Neural progenitor cell (in vitro differentiated cells): Measurements from ENCODE around the gene TRNT1. TPM values are rescaled to one million over a fixed set of nuclear protein-coding genes. Genes with fewer than 3 reads are reported as not detected.

Experiments used
- DNase-seq: peaks from one replicate; pipeline ENCODE4 v3.0.0-alpha.2; 2016; ENCODE audit warnings: low spot score
- H2AFZ ChIP-seq: fragments of 200-600 bp; sonication (generic); replicated peaks from 2 replicates; pipeline ENCODE4 v1.6.1; 2016; ENCODE audit warnings: antibody characterized with exemption
- H3F3A ChIP-seq: fragments of 200-600 bp; sonication (generic); 2 replicates; pipeline ENCODE4 v1.6.1; 2016; ENCODE audit warnings: antibody characterized with exemption, low read depth
- H3K27ac ChIP-seq: fragments of 200-600 bp; sonication (generic); 2 replicates; pipeline ENCODE4 v1.5.1; 2016; ENCODE audit warnings: mild to moderate bottlenecking
- H3K27me3 ChIP-seq: fragments of 200-600 bp; sonication (generic); 2 replicates; pipeline ENCODE4 v1.6.1; 2016; ENCODE audit warnings: mild to moderate bottlenecking, moderate library complexity
- H3K36me3 ChIP-seq: fragments of 200-600 bp; sonication (generic); 2 replicates; pipeline ENCODE4 v1.5.1; 2016
- H3K4me1 ChIP-seq: fragments of 200-600 bp; sonication (generic); 2 replicates; pipeline ENCODE4 v1.6.1; 2016; ENCODE audit warnings: mixed run types
- H3K4me2 ChIP-seq: fragments of 200-600 bp; sonication (generic); 2 replicates; pipeline ENCODE4 v1.6.1; 2016
- H3K4me3 ChIP-seq: fragments of 200-600 bp; sonication (generic); 2 replicates; pipeline ENCODE4 v1.5.1; 2016
- H3K79me2 ChIP-seq: fragments of 200-600 bp; sonication (generic); 2 replicates; pipeline ENCODE4 v1.6.1; 2016; ENCODE audit warnings: low read depth
- H3K9ac ChIP-seq: fragments of 200-600 bp; sonication (generic); 2 replicates; pipeline ENCODE4 v1.6.1; 2016
- H3K9me3 ChIP-seq: fragments of 200-600 bp; sonication (generic); 2 replicates; pipeline ENCODE4 v1.5.1; 2016; ENCODE audit warnings: low read depth
- H4K20me1 ChIP-seq: fragments of 200-600 bp; sonication (generic); 2 replicates; pipeline ENCODE4 v1.6.1; 2016; ENCODE audit warnings: low read depth
- H3K27ac Mint-ChIP-seq: 3 replicates; pipeline ENCODE4 v1.8.0; 2021; ENCODE audit warnings: mixed read lengths
- H3K27me3 Mint-ChIP-seq: 2 replicates; pipeline ENCODE4 v1.8.0; 2022; ENCODE audit warnings: low read depth, mild to moderate bottlenecking, inconsistent platforms, moderate library complexity, mixed read lengths; ENCODE audit not compliant: insufficient read depth
- H3K36me3 Mint-ChIP-seq: 3 replicates; pipeline ENCODE4 v1.8.0; 2021; ENCODE audit warnings: mixed read lengths
- H3K4me1 Mint-ChIP-seq: 3 replicates; pipeline ENCODE4 v1.8.0; 2021; ENCODE audit warnings: mixed read lengths
- H3K4me3 Mint-ChIP-seq: 3 replicates; pipeline ENCODE4 v1.8.0; 2021; ENCODE audit warnings: mild to moderate bottlenecking, moderate library complexity, mixed read lengths
- H3K9me3 Mint-ChIP-seq: 3 replicates; pipeline ENCODE4 v1.8.0; 2020; ENCODE audit warnings: mixed read lengths
- CTCF ChIP-seq: fragments of 200-600 bp; sonication (generic); IDR thresholded peaks from 2 replicates; pipeline ENCODE4 v1.5.1; 2017; ENCODE audit warnings: antibody characterized with exemption, mild to moderate bottlenecking
- EZH2 ChIP-seq: fragments of 200-600 bp; sonication (generic); IDR thresholded peaks from 2 replicates; pipeline ENCODE4 v1.6.1; 2017; ENCODE audit warnings: antibody characterized with exemption, mild to moderate bottlenecking, moderate library complexity
- EZH2phosphoT487 ChIP-seq: fragments of 200-600 bp; sonication (generic); IDR thresholded peaks from 2 replicates; pipeline ENCODE4 v1.6.1; 2017; ENCODE audit warnings: antibody characterized with exemption
- total RNA-seq: library from RNA; depleted of rRNA; stranded (reverse); fragments of >200 nt; gene quantifications from 2 replicates; pipeline ENCODE4 v1.2.3, GENCODE V29; 2015; ENCODE audit warnings: low replicate concordance

Gene TRNT1
- total RNA-seq, 1 donor from 2014 or later: 38.8 TPM

GRCh38 chr3:3129579-3129978, 2.8 kb downstream of the TRNT1 start:
- peaks cover 25% of the 10 kb centered on the region for H3K4me1 Mint-ChIP-seq
- DNase-seq: no peak
- Histone ChIP-seq H3K4me2 (no peak overlapping the region), H3K79me2 (peaks cover 46% of the 10 kb centered on the region), H3K4me1 (peaks cover 7% of the 10 kb centered on the region), H3K27ac (no peak overlapping the region), H3K9ac (no peak overlapping the region), H2AFZ (no peak overlapping the region), H3K36me3 (peaks cover 18% of the 10 kb centered on the region), H3F3A (peaks cover 5% of the 10 kb centered on the region), H3K27me3 (no peaks in the 10 kb centered on the region), H3K4me3 (no peak overlapping the region), H3K9me3 (no peaks in the 10 kb centered on the region), H4K20me1 (no peaks in the 10 kb centered on the region)
- H3K4me3 Mint-ChIP-seq: no peak overlapping the region
- H3K9me3 Mint-ChIP-seq: no peaks in the 10 kb centered on the region
- H3K27ac Mint-ChIP-seq: no peak overlapping the region
- H3K27me3 Mint-ChIP-seq: peaks cover 5% of the 10 kb centered on the region
- H3K36me3 Mint-ChIP-seq: peaks cover 18% of the 10 kb centered on the region
- TF ChIP-seq EZH2phosphoT487 (no peak), EZH2 (no peak), CTCF (no peak)

- Histone ChIP-seq H3K9me3 (no peaks in the 10 kb centered on the region), H3K36me3 (peaks cover 18% of the 10 kb centered on the region), H3K27ac (no peak overlapping the region), H3K4me2 (no peak overlapping the region), H3K4me3 (no peak overlapping the region), H3K27me3 (no peaks in the 10 kb centered on the region), H4K20me1 (peaks cover 16% of the 10 kb centered on the region), H3K9ac (no peak overlapping the region), H3K4me1 (no peaks in the 10 kb centered on the region), H3K79me2 (peaks cover 50% of the 10 kb centered on the region), H2AFZ (no peak overlapping the region), H3F3A (no peaks in the 10 kb centered on the region)
- Mint-ChIP-seq H3K9me3 (no peaks in the 10 kb centered on the region), H3K4me3 (no peak overlapping the region), H3K4me1 (peaks cover 5% of the 10 kb centered on the region), H3K36me3 (peaks cover 19% of the 10 kb centered on the region), H3K27ac (no peak overlapping the region), H3K27me3 (peaks cover 3% of the 10 kb centered on the region)
- no peak for TF ChIP-seq CTCF
- TF ChIP-seq EZH2: no peak
- TF ChIP-seq EZH2phosphoT487: no peak
- no peak for DNase-seq
These were observed 6.8 kb downstream of the TRNT1 start for GRCh38 chr3:3133500-3133899.

GRCh38 chr3:3134750-3135448, 8.2 kb downstream of the TRNT1 start:
- Histone ChIP-seq H3K9me3 (no peaks in the 10 kb centered on the region), H2AFZ (no peak overlapping the region), H3K27ac (no peak overlapping the region), H3K4me2 (no peak overlapping the region), H4K20me1 (peaks cover 16% of the 10 kb centered on the region), H3K9ac (no peak overlapping the region), H3F3A (no peaks in the 10 kb centered on the region), H3K36me3 (peaks cover 13% of the 10 kb centered on the region), H3K27me3 (no peaks in the 10 kb centered on the region), H3K4me3 (no peak overlapping the region), H3K4me1 (no peaks in the 10 kb centered on the region), H3K79me2 (peaks cover 43% of the 10 kb centered on the region)
- DNase-seq: no peak
- no peaks in the 10 kb centered on the region for H3K4me1 Mint-ChIP-seq
- no peak overlapping the region for H3K4me3 Mint-ChIP-seq
- TF ChIP-seq EZH2phosphoT487: no peak
- no peak for TF ChIP-seq EZH2
- no peak for TF ChIP-seq CTCF
- H3K27me3 Mint-ChIP-seq: no peaks in the 10 kb centered on the region
- H3K9me3 Mint-ChIP-seq: no peaks in the 10 kb centered on the region
- peaks cover 20% of the 10 kb centered on the region for H3K36me3 Mint-ChIP-seq
- no peak overlapping the region for H3K27ac Mint-ChIP-seq
